ENCODE measurements around the gene PLXDC2.

PLXDC2 gene

GRCh38 chr10:19803676-19804075 is 12.6 kb upstream of the PLXDC2 start:
- Histone ChIP-seq H4K20me1 (ENCODE audit: insufficient read depth, low read length) (no peaks in the 10 kb centered on the region), H3K27me3 (ENCODE audit: insufficient read depth, low read length, poor library complexity) (no peaks in the 10 kb centered on the region), H3K9me3 (ENCODE audit: insufficient read depth, low read length, severe bottlenecking) (no peaks in the 10 kb centered on the region), H3K36me3 (ENCODE audit: insufficient read depth, low read length) (no peaks in the 10 kb centered on the region), H3K27ac (ENCODE audit: low read length) (no peak overlapping the region), H2AFZ (ENCODE audit: low read depth, low read length) (no peak overlapping the region), H3K4me2 (ENCODE audit: insufficient read depth, low read length) (no peak overlapping the region), H3K79me2 (ENCODE audit: insufficient read depth, low read length) (no peaks in the 10 kb centered on the region), H3K9ac (ENCODE audit: low read depth, low read length) (no peak overlapping the region), H3K4me1 (ENCODE audit: insufficient read depth, low read length) (no peaks in the 10 kb centered on the region), H3K4me3 (ENCODE audit: low read depth in 1 of 2, low read length in 2 of 2) (no peak overlapping the region)
- TF ChIP-seq EZH2 (IDR thresholded peaks at IDR 0.05; ENCODE audit: borderline replicate concordance, low read depth, low read length, severe bottlenecking) (no peak), CTCF (IDR thresholded peaks at IDR 0.05; ENCODE audit: borderline replicate concordance, extremely low read depth, low read length, poor library complexity, severe bottlenecking) (no peak)
- ATAC-seq (ENCODE audit: insufficient read depth, low read depth), result no peak
- no peak for DNase-seq

- DNase-seq (no peak), ATAC-seq (ENCODE audit: insufficient read depth, low read depth) (no peak)
Observed at GRCh38 chr10:19809481-19809880, 6.8 kb upstream of the PLXDC2 start.

GRCh38 chr10:19811540-19811939 is 4.7 kb upstream of the PLXDC2 start:
- H3K9me3 ChIP-seq (ENCODE audit: insufficient read depth, low read length, severe bottlenecking), result no peaks in the 10 kb centered on the region
- H2AFZ ChIP-seq (ENCODE audit: low read depth, low read length), result no peak overlapping the region
- no peak for ATAC-seq (ENCODE audit: insufficient read depth, low read depth)
- H3K9ac ChIP-seq (ENCODE audit: low read depth, low read length), result no peak overlapping the region
- no peak overlapping the region for H3K4me3 ChIP-seq (ENCODE audit: low read depth in 1 of 2, low read length in 2 of 2)
- no peaks in the 10 kb centered on the region for H3K4me1 ChIP-seq (ENCODE audit: insufficient read depth, low read length)
- TF ChIP-seq EZH2 (IDR thresholded peaks at IDR 0.05; ENCODE audit: borderline replicate concordance, low read depth, low read length, severe bottlenecking) (no peak), CTCF (IDR thresholded peaks at IDR 0.05; ENCODE audit: borderline replicate concordance, extremely low read depth, low read length, poor library complexity, severe bottlenecking) (no peak)
- no peaks in the 10 kb centered on the region for H4K20me1 ChIP-seq (ENCODE audit: insufficient read depth, low read length)
- H3K27me3 ChIP-seq (ENCODE audit: insufficient read depth, low read length, poor library complexity), result no peaks in the 10 kb centered on the region
- H3K36me3 ChIP-seq (ENCODE audit: insufficient read depth, low read length), result no peaks in the 10 kb centered on the region
- no peak overlapping the region for H3K27ac ChIP-seq (ENCODE audit: low read length)
- DNase-seq, result no peak
- H3K4me2 ChIP-seq (ENCODE audit: insufficient read depth, low read length), result no peak overlapping the region
- no peaks in the 10 kb centered on the region for H3K79me2 ChIP-seq (ENCODE audit: insufficient read depth, low read length)

More at GRCh38 chr10:19809481-19809880, 6.8 kb upstream of the PLXDC2 start:
- no peak overlapping the region for H3K4me2 ChIP-seq (ENCODE audit: insufficient read depth, low read length)
- no peaks in the 10 kb centered on the region for H3K4me1 ChIP-seq (ENCODE audit: insufficient read depth, low read length)
- no peaks in the 10 kb centered on the region for H3K9me3 ChIP-seq (ENCODE audit: insufficient read depth, low read length, severe bottlenecking)
- no peaks in the 10 kb centered on the region for H3K27me3 ChIP-seq (ENCODE audit: insufficient read depth, low read length, poor library complexity)
- no peak for TF ChIP-seq EZH2 (IDR thresholded peaks at IDR 0.05; ENCODE audit: borderline replicate concordance, low read depth, low read length, severe bottlenecking)
- TF ChIP-seq CTCF (IDR thresholded peaks at IDR 0.05; ENCODE audit: borderline replicate concordance, extremely low read depth, low read length, poor library complexity, severe bottlenecking), result no peak
- H3K9ac ChIP-seq (ENCODE audit: low read depth, low read length), result no peak overlapping the region
- no peaks in the 10 kb centered on the region for H3K79me2 ChIP-seq (ENCODE audit: insufficient read depth, low read length)
- H3K4me3 ChIP-seq (ENCODE audit: low read depth in 1 of 2, low read length in 2 of 2), result no peak overlapping the region
- no peaks in the 10 kb centered on the region for H4K20me1 ChIP-seq (ENCODE audit: insufficient read depth, low read length)
- H3K36me3 ChIP-seq (ENCODE audit: insufficient read depth, low read length), result no peaks in the 10 kb centered on the region
- H2AFZ ChIP-seq (ENCODE audit: low read depth, low read length), result no peak overlapping the region
- no peak overlapping the region for H3K27ac ChIP-seq (ENCODE audit: low read length)

- Histone ChIP-seq H3K27ac (ENCODE audit: low read length) (no peak overlapping the region), H3K4me2 (ENCODE audit: insufficient read depth, low read length) (no peak overlapping the region)
Observed at GRCh38 chr10:19812976-19813375, 3.3 kb upstream of the PLXDC2 start.

More at GRCh38 chr10:19812976-19813375, 3.3 kb upstream of the PLXDC2 start:
- no peak for DNase-seq
- no peak overlapping the region for H2AFZ ChIP-seq (ENCODE audit: low read depth, low read length)
- H3K4me1 ChIP-seq (ENCODE audit: insufficient read depth, low read length), result no peaks in the 10 kb centered on the region
- H3K79me2 ChIP-seq (ENCODE audit: insufficient read depth, low read length), result no peaks in the 10 kb centered on the region
- no peaks in the 10 kb centered on the region for H3K9me3 ChIP-seq (ENCODE audit: insufficient read depth, low read length, severe bottlenecking)
- H3K4me3 ChIP-seq (ENCODE audit: low read depth in 1 of 2, low read length in 2 of 2), result no peak overlapping the region
- no peak overlapping the region for H3K9ac ChIP-seq (ENCODE audit: low read depth, low read length)
- no peaks in the 10 kb centered on the region for H3K27me3 ChIP-seq (ENCODE audit: insufficient read depth, low read length, poor library complexity)
- ATAC-seq (ENCODE audit: insufficient read depth, low read depth), result no peak
- TF ChIP-seq CTCF (IDR thresholded peaks at IDR 0.05; ENCODE audit: borderline replicate concordance, extremely low read depth, low read length, poor library complexity, severe bottlenecking) (no peak), EZH2 (IDR thresholded peaks at IDR 0.05; ENCODE audit: borderline replicate concordance, low read depth, low read length, severe bottlenecking) (no peak)
- no peaks in the 10 kb centered on the region for H4K20me1 ChIP-seq (ENCODE audit: insufficient read depth, low read length)
- H3K36me3 ChIP-seq (ENCODE audit: insufficient read depth, low read length), result no peaks in the 10 kb centered on the region

All from DND-41 (cell line).